Activated T-helper 1 cell treated with anti-CD3 and anti-CD28 coated beads, Interleukin-12 subunit alpha, Interleukin-12 subunit beta, Interleukin-2, Interleukin-4 antibody, amounts not matched to agents 30 ng/mL and 10 ng/mL and 1 ng/mL, durations not matched to agents 14 hours and 24 hours and 36 hours (primary cell): ENCODE data around the gene PRKAR1B. TPM values are rescaled to one million over a fixed set of nuclear protein-coding genes. Genes with fewer than 3 reads are reported as not detected.

Source experiments
- DNase-seq: peaks from one replicate; pipeline ENCODE4 v3.0.0; 2021; ENCODE audit warnings: low spot score
- H3K27ac Mint-ChIP-seq: one replicate; pipeline ENCODE4 v1.8.0; 2021; ENCODE audit warnings: mild to moderate bottlenecking, mixed read lengths
- H3K27me3 Mint-ChIP-seq: one replicate; pipeline ENCODE4 v1.8.0; 2022; ENCODE audit warnings: mild to moderate bottlenecking, moderate library complexity, mixed read lengths; ENCODE audit not compliant: insufficient read depth
- H3K36me3 Mint-ChIP-seq: one replicate; pipeline ENCODE4 v1.8.0; 2021; ENCODE audit warnings: low read depth, mixed read lengths
- H3K4me1 Mint-ChIP-seq: one replicate; pipeline ENCODE4 v1.8.0; 2021; ENCODE audit warnings: low read depth, mixed read lengths
- H3K4me3 Mint-ChIP-seq: one replicate; pipeline ENCODE4 v1.8.0; 2021; ENCODE audit warnings: mild to moderate bottlenecking, moderate library complexity, mixed read lengths
- H3K9me3 Mint-ChIP-seq: one replicate; pipeline ENCODE4 v1.8.0; 2021; ENCODE audit warnings: mixed read lengths
- intact Hi-C: fragments of 100-400 bp; cut with micrococcal nuclease; formaldehyde crosslinking; loops from one replicate; pipeline ENCODE4 v1.15.1; 2024
- total RNA-seq: library from RNA; stranded (reverse); gene quantifications from 2 replicates; pipeline ENCODE4 v1.2.3, GENCODE V29; 2022

PRKAR1B gene
- total RNA-seq, 1 donor from 2014 or later = 37.8 TPM

DNA sequence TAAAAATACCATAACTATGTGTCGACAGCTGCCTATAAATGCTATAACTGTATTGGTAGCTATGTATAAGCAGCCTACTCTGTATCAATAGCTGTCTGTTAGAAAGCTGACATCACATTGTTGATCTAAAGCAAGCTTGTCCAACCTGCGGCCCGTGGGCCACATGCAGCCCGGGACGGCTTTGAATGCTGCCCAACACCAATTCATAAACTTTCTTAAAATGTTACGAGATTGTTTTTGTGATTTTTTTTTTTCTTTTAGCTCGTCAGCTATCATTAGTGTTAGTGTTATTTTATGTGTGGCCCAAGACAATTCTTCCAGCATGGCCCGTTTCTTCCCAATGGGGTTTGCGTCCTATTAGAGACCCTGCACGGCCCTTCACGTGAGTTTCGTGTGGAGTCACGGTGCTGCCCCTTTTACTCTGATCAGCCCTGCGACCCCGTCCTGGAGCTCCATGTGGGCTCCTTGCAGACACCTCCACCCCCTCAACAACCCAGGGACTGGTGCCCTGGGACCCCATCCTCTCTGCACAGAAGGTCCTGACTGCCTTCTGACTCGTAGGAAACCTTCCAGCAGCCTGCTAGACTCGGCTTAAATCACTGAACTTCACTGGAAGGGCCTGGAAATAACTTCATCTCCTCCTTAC, 4.5 kb upstream of the PRKAR1B start:
- no peaks in the 10 kb centered on the region for H3K9me3 Mint-ChIP-seq
- intact Hi-C loops = loop anchor here (2.0 kb wide), 1 partner anchor 399 kb away; no protein-coding TSS in a partner anchor
- no peak for DNase-seq
- H3K27me3 Mint-ChIP-seq = no peaks in the 10 kb centered on the region
- H3K4me3 Mint-ChIP-seq = no peak overlapping the region
- H3K4me1 Mint-ChIP-seq = peaks cover 10% of the 10 kb centered on the region
- H3K27ac Mint-ChIP-seq = no peak overlapping the region
- peaks cover 19% of the 10 kb centered on the region for H3K36me3 Mint-ChIP-seq

DNA sequence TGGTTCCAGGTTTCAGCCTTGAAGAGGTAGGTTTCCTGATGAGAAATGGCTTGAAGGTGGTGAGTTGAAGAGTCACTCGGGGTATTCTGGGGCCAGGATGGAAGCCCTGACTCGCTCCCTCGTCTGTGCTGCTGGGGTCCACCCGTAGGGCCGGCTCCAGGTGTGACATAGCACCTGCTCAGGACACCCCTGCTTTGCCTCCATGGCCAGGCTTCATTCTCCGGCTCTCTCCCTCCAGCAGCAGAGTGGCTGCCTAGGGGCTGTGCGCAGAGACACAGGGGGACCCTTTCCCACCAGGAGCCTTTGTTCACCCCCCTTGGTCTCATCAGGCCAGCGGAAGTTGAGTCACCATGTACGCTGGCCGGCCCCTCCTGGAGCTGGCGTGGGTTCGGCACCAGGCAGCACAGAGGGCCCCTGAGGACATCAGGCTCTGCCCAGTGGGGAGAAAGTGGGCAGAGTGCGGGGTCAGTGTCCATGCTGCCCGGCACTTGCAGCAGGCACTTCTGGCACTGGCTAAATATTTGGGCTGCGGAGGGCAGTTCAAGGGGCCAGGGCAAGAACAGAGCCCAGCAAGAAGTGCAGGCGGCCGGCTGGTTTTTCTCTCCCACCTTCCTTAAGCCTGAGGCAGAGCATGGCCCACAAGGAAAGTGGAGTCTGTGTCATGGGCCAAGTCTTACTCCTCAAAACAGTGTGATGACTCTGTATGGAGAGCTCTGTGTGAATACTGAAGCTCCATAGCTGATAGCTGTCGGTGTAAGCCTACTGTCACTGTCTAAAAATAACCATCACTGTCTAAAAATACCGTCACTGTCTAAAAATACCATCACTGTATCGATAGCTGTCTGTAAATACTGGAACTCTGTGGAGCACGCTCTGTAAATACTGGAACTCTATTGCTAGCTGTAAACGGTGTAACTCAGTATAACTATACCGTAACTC, 3.7 kb upstream of the PRKAR1B start:
- H3K4me1 Mint-ChIP-seq = peaks cover 13% of the 10 kb centered on the region
- no peak overlapping the region for H3K27ac Mint-ChIP-seq
- H3K36me3 Mint-ChIP-seq = peaks cover 19% of the 10 kb centered on the region
- H3K4me3 Mint-ChIP-seq = peak overlapping the region; percentile 45
- no peaks in the 10 kb centered on the region for H3K27me3 Mint-ChIP-seq
- DNase-seq = no peak
- intact Hi-C loops = no loop called here
- H3K9me3 Mint-ChIP-seq = no peaks in the 10 kb centered on the region

DNA sequence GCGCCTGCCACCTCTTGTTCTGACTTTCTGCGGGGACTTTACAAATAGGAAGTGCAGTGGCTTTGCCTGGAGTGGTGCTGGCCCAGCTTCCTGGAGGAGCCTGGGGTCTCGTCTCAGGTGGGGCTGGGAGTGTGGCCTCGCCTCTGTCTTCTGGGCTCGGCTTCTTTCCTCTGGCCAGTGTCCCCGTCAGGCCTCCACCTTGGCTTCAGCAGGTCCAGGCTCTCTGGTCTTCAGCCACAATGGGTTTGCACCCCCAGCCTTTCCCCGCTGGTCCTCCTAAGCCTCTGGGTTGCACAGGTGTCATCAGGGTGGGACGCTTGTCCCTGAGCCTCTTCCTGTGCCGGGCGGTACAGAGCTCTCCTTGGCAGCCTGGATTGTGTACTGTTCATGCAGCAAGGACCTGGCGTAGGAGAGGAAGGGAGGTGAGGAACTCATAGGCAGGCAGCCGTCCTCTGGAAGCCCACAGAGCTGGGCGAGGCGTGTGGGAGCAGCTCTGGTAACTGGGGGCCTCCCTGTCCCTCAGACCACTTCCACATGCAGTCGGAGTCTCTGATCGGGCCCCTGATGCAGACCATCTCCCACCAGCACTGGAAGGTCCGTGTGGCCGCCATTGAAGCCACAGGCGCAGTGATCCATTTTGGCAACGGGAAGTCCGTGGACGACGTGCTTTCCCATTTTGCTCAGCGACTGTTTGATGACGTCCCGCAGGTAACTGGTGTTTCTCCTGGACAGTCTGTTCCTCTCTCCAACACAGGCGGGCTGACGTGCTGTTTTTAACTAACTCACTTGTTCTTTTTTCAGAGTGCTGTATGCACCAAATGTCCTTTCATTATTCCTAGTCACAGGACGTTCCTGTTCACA, 2.3 kb upstream of the PRKAR1B start:
- no peak overlapping the region for H3K27ac Mint-ChIP-seq
- no peaks in the 10 kb centered on the region for H3K9me3 Mint-ChIP-seq
- peak overlapping the region; percentile 51 for H3K4me3 Mint-ChIP-seq

DNA sequence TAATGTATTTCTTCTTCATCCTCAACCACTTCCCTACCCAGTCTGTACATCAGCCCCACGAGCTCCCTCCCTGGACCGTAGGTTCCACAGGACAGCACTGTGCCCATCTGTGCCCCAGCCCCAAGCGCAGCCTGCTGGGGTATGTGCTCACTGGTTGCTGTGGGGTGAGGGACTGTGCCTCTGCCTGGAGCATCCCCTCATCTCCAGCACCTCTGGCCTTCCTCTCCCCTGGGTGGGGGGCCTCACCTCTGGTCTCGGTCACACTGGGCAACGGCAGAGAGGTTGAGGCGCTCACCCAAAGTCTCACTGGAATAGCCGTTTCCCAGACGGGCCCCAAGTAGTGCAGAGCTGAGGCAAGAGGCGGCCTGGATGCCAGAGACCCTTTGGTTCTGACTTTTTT, 1.5 kb upstream of the PRKAR1B start:
- DNase-seq = no peak
- intact Hi-C loops = loop anchor here (5.0 kb wide), 2 partner anchors 104 to 581 kb away; partner anchors contain the start of gene SUN1
- Mint-ChIP-seq H3K4me3 (peak overlapping the region; percentile 92), H3K27ac (no peak overlapping the region), H3K9me3 (peaks cover 6% of the 10 kb centered on the region), H3K36me3 (peaks cover 33% of the 10 kb centered on the region), H3K27me3 (no peaks in the 10 kb centered on the region), H3K4me1 (peaks cover 23% of the 10 kb centered on the region)

More for the DNA sequence above, 2.3 kb upstream of the PRKAR1B start:
- H3K4me1 Mint-ChIP-seq = peaks cover 23% of the 10 kb centered on the region
- peaks cover 25% of the 10 kb centered on the region for H3K36me3 Mint-ChIP-seq
- intact Hi-C loops = loop anchor here (5.0 kb wide), 2 partner anchors 103 to 582 kb away; partner anchors contain the start of gene SUN1
- no peak for DNase-seq
- no peaks in the 10 kb centered on the region for H3K27me3 Mint-ChIP-seq

DNA sequence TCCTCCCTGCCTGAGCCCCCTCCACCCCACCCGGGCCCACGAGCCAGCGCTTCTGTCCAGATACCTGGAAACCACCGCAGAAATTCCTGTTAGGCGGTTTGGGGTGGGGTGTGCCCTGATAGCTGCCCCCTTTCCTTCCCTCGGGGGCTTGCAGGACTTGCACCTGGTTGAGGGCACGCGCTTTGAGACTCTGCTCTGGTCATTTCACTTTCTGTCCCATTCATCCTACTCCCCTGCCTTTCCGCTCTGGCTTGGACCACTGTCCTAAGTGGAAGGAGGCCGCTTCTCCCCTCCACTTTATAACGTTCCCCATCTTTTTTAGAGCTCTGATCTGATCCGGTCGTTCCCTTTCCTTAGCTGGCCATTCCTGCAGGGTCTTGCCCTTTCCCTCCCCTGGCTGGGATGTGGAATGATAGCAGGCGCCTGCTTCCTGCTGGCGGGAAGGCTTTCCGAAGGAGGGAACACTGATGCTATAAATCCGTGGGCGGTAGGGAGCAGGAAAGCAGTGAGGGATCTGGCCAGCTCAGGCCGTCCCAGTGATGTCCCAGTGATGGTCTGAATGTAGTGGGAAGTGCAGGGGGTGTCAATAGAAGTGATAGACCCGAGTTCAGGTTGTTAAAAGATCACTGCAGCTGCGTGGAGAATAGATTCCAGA, 852 bp upstream of the PRKAR1B start:
- no peak for DNase-seq
- Mint-ChIP-seq H3K36me3 (peaks cover 36% of the 10 kb centered on the region), H3K4me1 (peaks cover 23% of the 10 kb centered on the region), H3K27me3 (no peaks in the 10 kb centered on the region), H3K9me3 (peaks cover 8% of the 10 kb centered on the region), H3K4me3 (peak overlapping the region; percentile 92), H3K27ac (peak overlapping the region; percentile 66)
- intact Hi-C loops = loop anchor here (2.0 to 5.0 kb wide), 5 partner anchors 85 to 581 kb away; partner anchors contain the start of genes PDGFA and SUN1

DNA sequence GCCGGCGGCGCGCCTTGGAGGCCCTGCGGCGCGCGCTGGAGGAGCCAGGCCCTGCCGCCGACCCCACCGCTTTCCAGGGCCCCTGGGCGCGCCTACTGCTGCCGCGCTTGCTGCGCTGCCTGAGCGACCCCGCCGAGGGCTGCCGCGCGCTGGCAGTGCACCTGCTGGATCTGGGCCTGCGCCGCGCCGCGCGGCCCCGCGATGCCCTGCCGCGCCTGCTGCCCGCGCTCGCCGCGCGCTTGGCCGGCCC, 302 bp downstream of the PRKAR1B start:
- intact Hi-C loops = loop anchor here (1.0 to 5.0 kb wide), 8 partner anchors 86 to 579 kb away; partner anchors contain the start of genes GET4, PDGFA and SUN1
- Mint-ChIP-seq H3K27me3 (no peaks in the 10 kb centered on the region), H3K9me3 (peaks cover 11% of the 10 kb centered on the region), H3K4me3 (no peak overlapping the region), H3K4me1 (peaks cover 23% of the 10 kb centered on the region), H3K36me3 (peaks cover 36% of the 10 kb centered on the region), H3K27ac (no peak overlapping the region)
- no peak for DNase-seq

DNA sequence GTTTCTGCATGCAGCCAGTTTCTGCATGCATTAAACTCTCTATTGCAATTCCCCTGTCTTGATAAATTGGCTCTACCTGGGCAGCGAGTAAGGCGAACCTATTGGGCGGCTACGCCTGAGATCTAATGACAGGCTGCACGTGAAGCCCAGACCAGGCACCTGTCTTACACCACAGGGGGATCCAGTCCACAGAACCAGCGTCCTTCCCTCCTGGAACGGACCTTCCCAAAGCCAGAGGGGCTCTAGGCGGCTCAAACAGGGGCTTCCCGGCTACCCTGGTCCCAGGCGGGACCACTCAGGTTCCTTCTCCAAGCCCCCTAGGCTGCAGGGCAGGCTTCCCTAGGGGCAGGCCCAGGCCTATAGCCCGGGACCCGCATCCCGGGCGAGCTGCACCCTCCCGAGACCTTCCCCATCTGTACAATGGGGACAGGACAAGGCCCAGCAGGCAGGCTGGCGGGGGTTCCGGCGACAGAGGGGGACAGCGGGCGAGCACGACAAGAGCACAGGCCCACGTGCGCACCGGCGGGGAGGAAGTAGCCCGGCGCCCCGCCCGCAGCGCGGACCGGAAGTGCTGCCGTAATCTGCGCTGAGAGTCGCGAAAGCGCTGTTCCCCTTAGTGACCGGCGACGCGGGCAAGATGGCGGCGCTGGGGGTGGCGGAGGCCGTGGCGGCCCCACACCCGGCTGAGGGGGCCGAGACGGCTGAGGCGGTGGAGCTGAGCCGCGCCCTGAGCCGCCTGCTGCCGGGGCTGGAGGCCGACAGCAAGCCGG, 812 bp downstream of the PRKAR1B start, which contains the start of gene DNAAF5:
Gene DNAAF5, plus strand, starts transcription at position 616 of the 770 bp plus-strand sequence. Its CDS starts 22 bp downstream, at position 638.
- H3K36me3 Mint-ChIP-seq = peaks cover 38% of the 10 kb centered on the region
- peak; percentile 84 for DNase-seq

DNA sequence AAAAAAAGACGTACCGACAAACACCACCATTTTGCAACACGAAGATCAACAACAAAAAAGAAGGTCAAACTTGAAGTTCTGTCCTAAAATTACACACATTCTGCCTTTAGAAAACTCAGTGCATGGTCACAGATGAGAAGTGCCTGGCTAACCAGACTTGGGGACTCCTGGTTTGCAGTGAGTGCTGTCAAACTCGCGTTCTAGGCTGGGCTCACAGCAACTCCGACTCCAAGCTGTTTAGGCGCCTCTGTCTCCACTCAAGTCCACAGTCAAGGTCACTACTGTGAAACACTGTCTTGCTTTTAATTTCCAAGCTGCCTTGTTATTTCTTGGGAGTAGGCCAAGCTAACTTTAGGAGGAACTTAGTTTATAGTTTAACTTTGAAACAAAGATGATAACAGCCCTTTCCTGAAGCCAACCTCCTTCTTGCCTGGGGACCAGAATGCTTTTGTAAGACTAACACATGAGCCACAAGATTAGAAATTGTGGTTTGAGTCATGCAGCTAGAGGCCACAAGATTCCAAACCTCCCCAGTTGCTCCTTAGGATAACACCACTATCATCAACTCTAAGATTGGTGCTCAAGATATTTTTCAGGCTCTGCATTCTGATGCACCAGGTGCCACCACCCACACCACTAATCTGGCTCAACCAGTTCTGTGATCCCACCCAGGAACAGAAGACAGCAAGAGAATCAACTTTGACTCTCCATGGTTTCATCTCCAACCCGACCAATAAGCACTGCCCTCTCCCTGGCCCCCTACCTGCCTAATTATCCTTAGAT, 1.7 kb downstream of the PRKAR1B start:
- peaks cover 21% of the 10 kb centered on the region for H3K9me3 Mint-ChIP-seq
- peaks cover 42% of the 10 kb centered on the region for H3K36me3 Mint-ChIP-seq
- peak overlapping the region; percentile 87 for H3K4me3 Mint-ChIP-seq
- H3K27ac Mint-ChIP-seq = peak overlapping the region; percentile 81
- H3K27me3 Mint-ChIP-seq = no peaks in the 10 kb centered on the region
- DNase-seq = no peak
- intact Hi-C loops = loop anchor here (1.0 to 5.0 kb wide), 8 partner anchors 87 to 578 kb away; partner anchors contain the start of genes GET4, PDGFA and SUN1
- peaks cover 23% of the 10 kb centered on the region for H3K4me1 Mint-ChIP-seq

More for the DNA sequence above, 812 bp downstream of the PRKAR1B start, which contains the start of gene DNAAF5:
- Mint-ChIP-seq H3K4me1 (peaks cover 23% of the 10 kb centered on the region), H3K27ac (peak within 1 kb of the TSS; percentile 96), H3K4me3 (peak within 1 kb of the TSS; percentile 92), H3K9me3 (peaks cover 14% of the 10 kb centered on the region), H3K27me3 (no peaks in the 10 kb centered on the region)
- intact Hi-C loops = loop anchor here (1.0 to 5.0 kb wide), 8 partner anchors 87 to 579 kb away; partner anchors contain the start of genes GET4, PDGFA and SUN1

DNA sequence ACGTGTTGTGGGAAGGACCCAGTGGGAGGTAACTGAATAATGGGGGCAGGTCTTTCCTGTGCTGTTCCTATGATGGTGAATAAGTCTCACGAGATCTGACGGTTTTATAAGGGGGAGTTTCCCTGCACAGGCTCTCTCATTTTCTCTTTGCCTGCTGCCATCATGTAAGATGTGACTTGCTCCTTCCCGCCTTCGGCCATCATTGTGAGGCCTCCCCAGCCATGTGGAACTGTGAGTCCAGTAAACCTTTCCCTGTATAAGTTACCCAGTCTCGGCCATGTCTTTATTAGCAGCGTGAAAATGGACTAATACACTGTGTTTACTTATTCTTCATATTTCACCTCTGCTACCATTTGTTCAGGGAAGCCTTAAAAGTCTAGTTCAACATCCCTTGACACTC, 2.8 kb downstream of the PRKAR1B start:
- Mint-ChIP-seq H3K36me3 (peaks cover 40% of the 10 kb centered on the region), H3K27ac (no peak overlapping the region), H3K4me3 (no peak overlapping the region), H3K9me3 (peaks cover 27% of the 10 kb centered on the region), H3K4me1 (peaks cover 23% of the 10 kb centered on the region), H3K27me3 (no peaks in the 10 kb centered on the region)
- intact Hi-C loops = no loop called here
- DNase-seq = no peak

DNA sequence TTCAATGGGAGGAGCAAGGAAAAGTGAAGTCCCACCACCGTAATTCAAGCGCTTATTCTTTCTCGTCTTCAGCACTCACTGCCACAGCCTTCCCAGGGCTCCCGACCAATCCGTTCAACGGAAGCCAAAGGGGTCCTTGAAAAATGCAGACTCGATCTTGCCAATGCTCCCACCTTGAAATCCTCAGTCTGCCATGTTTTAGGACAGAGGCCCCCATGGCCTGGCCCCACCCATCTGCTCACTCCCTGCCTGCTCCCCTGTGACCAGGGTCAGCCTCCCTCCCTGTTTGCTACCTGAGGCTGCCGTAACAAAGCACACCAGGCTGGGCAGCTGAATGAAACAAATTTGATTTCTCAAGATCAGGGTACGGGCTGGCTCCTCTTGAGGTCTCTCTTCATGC, 3.5 kb downstream of the PRKAR1B start:
- peaks cover 27% of the 10 kb centered on the region for H3K9me3 Mint-ChIP-seq
- H3K27me3 Mint-ChIP-seq = no peaks in the 10 kb centered on the region
- no peak overlapping the region for H3K27ac Mint-ChIP-seq
- peaks cover 40% of the 10 kb centered on the region for H3K36me3 Mint-ChIP-seq
- H3K4me3 Mint-ChIP-seq = no peak overlapping the region
- H3K4me1 Mint-ChIP-seq = peaks cover 21% of the 10 kb centered on the region
- no peak for DNase-seq
- intact Hi-C loops = no loop called here
